K562 (cell line): ENCODE measurements around the gene RAMP2. TPM values are rescaled to one million over a fixed set of nuclear protein-coding genes. Genes with fewer than 3 reads are reported as not detected.
A peak's percentile ranks its signal among the peaks of the same experiment; 100 is the strongest.

Source experiments
- CEBPG ChIP-seq, 3 experiments: fragments of 200-800 bp in 1 of 3; sonication (Bioruptor generic) in 1 of 3; sonication (generic) in 1 of 3; formaldehyde crosslinking in 1 of 3; IDR thresholded peaks in 2 of 3; conservative IDR thresholded peaks in 1 of 3; 2 replicates each; pipeline versions ENCODE4 v1.6.1 to v1.8.0; 2016 to 2022; ENCODE audit warnings: missing compliant biosample characterization in 2 of 3, missing genetic modification characterization in 2 of 3, mild to moderate bottlenecking in 1 of 3, missing genetic modification reagents in 1 of 3
- CTBP1 ChIP-seq: fragments of 450-650 bp; IDR thresholded peaks from 2 replicates; pipeline ENCODE4 v1.6.1; 2016; ENCODE audit warnings: borderline replicate concordance
- DMBX1 ChIP-seq: fragments of 250-450 bp; sonication (Bioruptor Pico); IDR thresholded peaks from 2 replicates; pipeline ENCODE4 v1.8.0; 2022; ENCODE audit warnings: inconsistent platforms, mild to moderate bottlenecking, moderate library complexity, borderline replicate concordance
- EP400 ChIP-seq: fragments of 450-650 bp; IDR thresholded peaks from 2 replicates; pipeline ENCODE4 v1.6.1; 2017; ENCODE audit warnings: antibody characterized with exemption, mild to moderate bottlenecking, moderate library complexity
- FOXA3 ChIP-seq, 2 experiments: fragments of 450-650 bp in 1 of 2; sonication (generic) in 1 of 2; formaldehyde crosslinking; IDR thresholded peaks in 1 of 2; conservative IDR thresholded peaks in 1 of 2; 2 replicates each; pipeline versions ENCODE4 v1.4.0 to v1.8.0; 2020 to 2022; ENCODE audit warnings: mild to moderate bottlenecking in 2 of 2, missing genetic modification reagents in 1 of 2
- FOXK1 ChIP-seq: sonication (generic); formaldehyde crosslinking; IDR thresholded peaks from 2 replicates; pipeline ENCODE4 v1.8.0; 2022; ENCODE audit warnings: missing genetic modification reagents, mild to moderate bottlenecking, borderline replicate concordance
- FOXK2 ChIP-seq, 2 experiments: fragments of 450-650 bp; IDR thresholded peaks in 1 of 2; conservative IDR thresholded peaks in 1 of 2; 2 replicates each; pipeline ENCODE4 v1.6.1; 2016; ENCODE audit warnings: low read depth in 2 of 2, mild to moderate bottlenecking in 1 of 2
- HDAC1 ChIP-seq, 2 experiments: fragments of 450-650 bp; IDR thresholded peaks; 2 replicates each; pipeline ENCODE4 v1.6.1; 2016 to 2017; ENCODE audit warnings: inconsistent platforms in 1 of 2, mild to moderate bottlenecking in 1 of 2, moderate library complexity in 1 of 2
- MBD1 ChIP-seq: fragments of 250-450 bp; sonication (Bioruptor Pico); IDR thresholded peaks from 2 replicates; pipeline ENCODE4 v1.8.0; 2022; ENCODE audit warnings: inconsistent platforms
- MYC ChIP-seq, 2 experiments: fragments of 250-450 bp in 1 of 2; sonication (Bioruptor Pico) in 1 of 2; IDR thresholded peaks; 2 replicates each; pipeline versions ENCODE4 v1.5.1 to v1.6.1; 2012 to 2021; ENCODE audit warnings: low read depth in 2 of 2, borderline replicate concordance in 1 of 2, improper control_type of control experiment in 1 of 2, low read length in 1 of 2, mild to moderate bottlenecking in 1 of 2, moderate library complexity in 1 of 2
- NR2C2 ChIP-seq, 2 experiments: fragments of 200-800 bp in 1 of 2; sonication (Bioruptor generic) in 1 of 2; sonication (generic) in 1 of 2; formaldehyde crosslinking in 1 of 2; IDR thresholded peaks; 2 replicates each; pipeline versions ENCODE4 v1.6.1 to v1.8.0; 2016 to 2022; ENCODE audit warnings: mild to moderate bottlenecking in 1 of 2, missing compliant biosample characterization in 1 of 2, missing genetic modification characterization in 1 of 2, missing genetic modification reagents in 1 of 2
- RCOR1 ChIP-seq, 2 experiments: IDR thresholded peaks; 2 replicates each; pipeline ENCODE4 v1.6.1; 2012; ENCODE audit warnings: low read depth in 2 of 2, low read length in 2 of 2, borderline replicate concordance in 1 of 2, improper control_type of control experiment in 1 of 2
- SIN3B ChIP-seq: fragments of 450-650 bp; IDR thresholded peaks from 2 replicates; pipeline ENCODE4 v1.6.1; 2017; ENCODE audit warnings: low read depth, mild to moderate bottlenecking, moderate library complexity
- SIX5 ChIP-seq, 2 experiments: IDR thresholded peaks; 2 replicates each; pipeline ENCODE4 v1.6.1; 2011; ENCODE audit warnings: low read length in 2 of 2, borderline replicate concordance in 1 of 2, low read depth in 1 of 2, mild to moderate bottlenecking in 1 of 2, moderate library complexity in 1 of 2; ENCODE audit not compliant: insufficient read depth in 1 of 2
- SMAD1 ChIP-seq: fragments of 150-350 bp; IDR thresholded peaks from 2 replicates; pipeline ENCODE4 v1.6.1; 2014; ENCODE audit warnings: low read length, low read depth; ENCODE audit not compliant: partially characterized antibody
- SP1 ChIP-seq: sonication (generic); formaldehyde crosslinking; IDR thresholded peaks from 2 replicates; pipeline ENCODE4 v1.8.1; 2022; ENCODE audit warnings: mild to moderate bottlenecking, missing genetic modification reagents
- SREBF1 ChIP-seq: fragments of 150-350 bp; IDR thresholded peaks from 2 replicates; pipeline ENCODE4 v1.6.1; 2014; ENCODE audit warnings: antibody characterized with exemption, low read depth, low read length, borderline replicate concordance
- TAF1 ChIP-seq: IDR thresholded peaks from 2 replicates; pipeline ENCODE4 v1.6.1; 2011; ENCODE audit warnings: mild to moderate bottlenecking, low read length, moderate library complexity; ENCODE audit not compliant: insufficient read depth, control insufficient read depth, severe bottlenecking; ENCODE audit errors: extremely low read depth
- ZNF280A ChIP-seq: fragments of 450-650 bp; IDR thresholded peaks from 2 replicates; pipeline ENCODE4 v1.6.1; 2018; ENCODE audit warnings: mild to moderate bottlenecking, low read depth; ENCODE audit not compliant: partially characterized antibody
- polyA plus RNA-seq, 8 experiments: library from polyadenylated mRNA; depleted of rRNA in 4 of 8; stranded (reverse) in 5 of 8; unstranded in 3 of 8; fragments of >200 nt; fragmentation: Nextera tagmentation in 2 of 8; fragmentation: Illumina TruSeq in 1 of 8; extraction: Ambion mirVana in 2 of 8; extraction: Trizol in 1 of 8; gene quantifications; 2 replicates each; pipeline versions ENCODE4 v1.2.1 to v1.2.3, GENCODE V29; 2011 to 2014; ENCODE audit warnings: inconsistent platforms in 1 of 8, missing spikeins in 1 of 8
- total RNA-seq, 7 experiments: library from RNA; depleted of rRNA in 6 of 7; stranded (reverse); fragments of >200 nt in 6 of 7; fragmentation: Illumina TruSeq in 2 of 7; extraction: Trizol in 2 of 7; gene quantifications; 2 replicates each; pipeline versions ENCODE4 v1.2.1 to v1.2.3, GENCODE V29; 2011 to 2021; ENCODE audit warnings: low replicate concordance in 1 of 7

The RAMP2 gene
- total and polyA plus RNA-seq, 9 of the 15 experiments (the other 6 are each of a cell fraction or from before 2014, with no cell fraction given): not detected

DNA sequence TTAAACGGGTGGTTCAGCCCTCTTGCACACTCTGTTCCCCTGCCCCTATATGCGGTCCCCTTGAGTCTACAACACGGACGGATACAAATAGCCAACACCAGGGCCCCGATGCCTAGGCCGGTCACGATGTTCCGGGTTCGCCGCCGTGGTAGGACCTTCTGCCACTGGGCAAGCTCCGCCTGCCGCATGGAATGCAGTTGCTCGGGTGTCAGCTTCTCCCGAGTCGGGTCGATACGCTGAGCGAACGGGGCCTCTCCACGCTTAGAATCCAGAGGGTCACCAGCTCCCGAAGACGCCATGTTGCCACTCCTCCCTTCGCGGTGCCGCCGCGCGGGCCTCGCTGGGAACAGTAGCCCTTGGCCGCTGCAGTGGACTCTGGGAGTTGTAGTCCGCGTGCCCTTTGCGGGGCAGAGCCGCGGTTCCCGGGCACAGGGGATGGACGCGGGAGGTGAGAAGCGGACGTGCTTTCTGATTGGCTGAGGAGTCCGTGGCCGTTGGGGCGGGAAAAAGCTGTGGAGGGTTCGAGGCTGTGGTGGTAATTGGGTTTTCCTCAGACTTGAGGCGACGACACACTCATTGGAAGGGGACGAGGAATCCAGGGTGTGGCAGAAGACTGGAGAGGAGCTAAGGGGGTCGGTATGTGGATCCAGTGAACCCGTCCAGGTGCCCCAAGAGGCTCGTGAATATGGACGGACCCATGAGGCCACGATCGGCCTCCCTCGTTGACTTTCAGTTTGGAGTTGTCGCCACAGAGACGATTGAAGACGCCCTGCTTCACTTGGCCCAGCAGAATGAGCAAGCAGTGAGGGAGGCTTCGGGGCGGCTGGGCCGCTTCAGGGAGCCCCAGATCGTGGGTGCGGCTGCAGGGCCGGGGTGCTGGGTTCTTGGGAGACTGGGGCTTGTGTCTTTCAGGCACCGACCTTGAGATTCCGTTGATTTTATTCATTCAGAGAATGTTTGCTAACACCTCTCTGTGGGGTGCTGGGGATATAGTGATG is 37.7 kb downstream of the RAMP2 start, which contains the start of the genes CNTD1 and COA3 (continued):
- no peak for TF ChIP-seq ZNF280A
- peak; percentile 92 to 94 for TF ChIP-seq FOXK2 (conservative IDR thresholded peaks at IDR 0.05 in 1 of 2, IDR thresholded peaks at IDR 0.05 in 1 of 2; ENCODE audit: low read depth in 2 of 2)
- no peak; a peak in 1 of 4 replicates for TF ChIP-seq RCOR1 (IDR thresholded peaks at IDR 0.05; ENCODE audit: borderline replicate concordance in 1 of 2, low read depth in 2 of 2, low read length in 2 of 2)
- TF ChIP-seq MBD1 (CRISPR knock-in tag): no peak
- no peak for TF ChIP-seq SMAD1
- TF ChIP-seq FOXK1 (CRISPR knock-in tag): peak; percentile 17; the same call in 1 of the 2 replicates
- peak; percentile 73; the same call in 1 of the 2 replicates for TF ChIP-seq CTBP1
- peak in 1 of 2 experiments; percentile 95; a peak in 2 of 4 replicates for TF ChIP-seq HDAC1 (IDR thresholded peaks at IDR 0.05)
- TF ChIP-seq NR2C2 (CRISPR knock-in tag; IDR thresholded peaks at IDR 0.05): peak; percentile 50; the same call in 1 of the 2 replicates
- peak; percentile 91 for TF ChIP-seq NR2C2 (tag; IDR thresholded peaks at IDR 0.05)
- TF ChIP-seq MYC (IDR thresholded peaks at IDR 0.05; ENCODE audit: low read depth, low read length): peak; percentile 80
- no peak for TF ChIP-seq MYC (CRISPR knock-in tag; IDR thresholded peaks at IDR 0.05; ENCODE audit: borderline replicate concordance, low read depth)
- TF ChIP-seq SREBF1: 0 out of 2 replicates have a peak, but pooled peaks have one; percentile 61
- 0 out of 2 replicates have a peak, but pooled peaks have one; percentile 27 for TF ChIP-seq CEBPG (CRISPR knock-in tag; IDR thresholded peaks at IDR 0.05)
- TF ChIP-seq CEBPG (tag; conservative IDR thresholded peaks at IDR 0.05 in 1 of 2, IDR thresholded peaks at IDR 0.05 in 1 of 2): no peak
- peak; percentile 69 for TF ChIP-seq SP1
- peak; percentile 82 to 87 for TF ChIP-seq SIX5 (IDR thresholded peaks at IDR 0.05; ENCODE audit: borderline replicate concordance in 1 of 2, insufficient read depth in 1 of 2, low read depth in 1 of 2, low read length in 2 of 2)
- peak; percentile 74; the same call in 1 of the 2 replicates for TF ChIP-seq EP400
- TF ChIP-seq FOXA3 (CRISPR knock-in tag; conservative IDR thresholded peaks at IDR 0.05 in 1 of 2, IDR thresholded peaks at IDR 0.05 in 1 of 2): peak in 1 of 2 experiments; percentile 61; a peak in 1 of 4 replicates
- TF ChIP-seq SIN3B: peak; percentile 89
- peak; percentile 22; the same call in 1 of the 2 replicates for TF ChIP-seq DMBX1 (CRISPR knock-in tag)
- peak; percentile 54 for TF ChIP-seq TAF1
